ENCODE data around the gene TCP1.

The TCP1 gene

GRCh38 chr6:159729598-159730331 lies 59.6 kb downstream of the TCP1 start:
- 54% methylated on average over 4 of the region's 4 CpGs for WGBS
- Histone ChIP-seq H3K9me3 (ENCODE audit: insufficient read depth, low read depth, low read length) (no peaks in the 10 kb centered on the region), H3K9ac (ENCODE audit: low read depth, low read length) (peak overlapping the region; percentile 13; the same call in 1 of the 2 replicates), H3K27ac (ENCODE audit: low read depth, low read length) (no peak overlapping the region), H3K27me3 (ENCODE audit: insufficient read depth, low read length) (no peaks in the 10 kb centered on the region), H3K4me3 (ENCODE audit: low read length) (peak overlapping the region; percentile 92), H3K4me1 (ENCODE audit: insufficient read depth, low read length) (peaks cover 20% of the 10 kb centered on the region), H3K36me3 (ENCODE audit: insufficient read depth, low read length) (peaks cover 13% of the 10 kb centered on the region; the same call in 1 of the 2 replicates)

- 2% methylated on average over 9 of the region's 9 CpGs for WGBS
- H3K27me3 ChIP-seq (ENCODE audit: insufficient read depth, low read length) = no peaks in the 10 kb centered on the region
- peak overlapping the region; percentile 98 for H3K9ac ChIP-seq (ENCODE audit: low read depth, low read length)
- H3K36me3 ChIP-seq (ENCODE audit: insufficient read depth, low read length) = peaks cover 14% of the 10 kb centered on the region; the same call in 1 of the 2 replicates
- H3K27ac ChIP-seq (ENCODE audit: low read depth, low read length) = no peak overlapping the region
- peaks cover 20% of the 10 kb centered on the region for H3K4me1 ChIP-seq (ENCODE audit: insufficient read depth, low read length)
- H3K4me3 ChIP-seq (ENCODE audit: low read length) = peak overlapping the region; percentile 92
- no peaks in the 10 kb centered on the region for H3K9me3 ChIP-seq (ENCODE audit: insufficient read depth, low read depth, low read length)
These were observed 60.9 kb downstream of the TCP1 start for GRCh38 chr6:159728531-159728964.

Data from HUES64 (cell line).